GM19043 (cell line): ENCODE measurements around the gene GDF7.
"Not testable (repeated sequence)": the region's sequence is repeated elsewhere in the genome, so short reads cannot be mapped to it uniquely, and the experiment has no call there.

Source experiments
- ATAC-seq: cut with Tn5 transposase; IDR thresholded peaks from one replicate; pipeline ENCODE4 v1.9.1; 2021; ENCODE audit warnings: low read depth; ENCODE audit not compliant: unreplicated experiment

The GDF7 gene

GRCh38 chr2:20691076-20691734, 24.3 kb downstream of the GDF7 start:
- ATAC-seq = no peak

GRCh38 chr2:20692081-20692480, 25.1 kb downstream of the GDF7 start:
- ATAC-seq = no peak

- ATAC-seq = no peak
Observed at GRCh38 chr2:20693317-20693716, 26.4 kb downstream of the GDF7 start.

- ATAC-seq = no peak
Observed at GRCh38 chr2:20696366-20696765, 29.4 kb downstream of the GDF7 start.

- no peak for ATAC-seq
Observed at GRCh38 chr2:20697322-20697934, 30.5 kb downstream of the GDF7 start.

GRCh38 chr2:20698916-20699613, 32.1 kb downstream of the GDF7 start:
- no peak for ATAC-seq

- ATAC-seq = no peak
Observed at GRCh38 chr2:20702563-20702962, 35.6 kb downstream of the GDF7 start.

GRCh38 chr2:20704886-20705285, 37.9 kb downstream of the GDF7 start:
- no peak for ATAC-seq

GRCh38 chr2:20706217-20706616, 39.3 kb downstream of the GDF7 start:
- no peak for ATAC-seq

GRCh38 chr2:20706786-20707185, 39.8 kb downstream of the GDF7 start:
- ATAC-seq = no peak

GRCh38 chr2:20707601-20708000, 40.7 kb downstream of the GDF7 start:
- ATAC-seq = no peak

- not testable (repeated sequence) for ATAC-seq
Observed at GRCh38 chr2:20711641-20712040, 44.7 kb downstream of the GDF7 start.

- not testable (repeated sequence) for ATAC-seq
Observed at GRCh38 chr2:20713585-20713984, 46.6 kb downstream of the GDF7 start.

- ATAC-seq = not testable (repeated sequence)
Observed at GRCh38 chr2:20714412-20714811, 47.5 kb downstream of the GDF7 start.

- ATAC-seq = not testable (repeated sequence)
Observed at GRCh38 chr2:20716164-20716563, 49.2 kb downstream of the GDF7 start.

- no peak for ATAC-seq
Observed at GRCh38 chr2:20717641-20718040, 50.7 kb downstream of the GDF7 start.

- ATAC-seq = no peak
Observed at GRCh38 chr2:20722592-20723240, 55.8 kb downstream of the GDF7 start.

- ATAC-seq = no peak
Observed at GRCh38 chr2:20723543-20723942, 56.6 kb downstream of the GDF7 start.

- ATAC-seq = no peak
Observed at GRCh38 chr2:20724500-20725053, 57.6 kb downstream of the GDF7 start.

- no peak for ATAC-seq
Observed at GRCh38 chr2:20725782-20726181, 58.8 kb downstream of the GDF7 start.

GRCh38 chr2:20726913-20727312, 60.0 kb downstream of the GDF7 start:
- ATAC-seq = no peak
